Measurements from ENCODE around the gene ADGRG1.

ADGRG1 gene

DNA sequence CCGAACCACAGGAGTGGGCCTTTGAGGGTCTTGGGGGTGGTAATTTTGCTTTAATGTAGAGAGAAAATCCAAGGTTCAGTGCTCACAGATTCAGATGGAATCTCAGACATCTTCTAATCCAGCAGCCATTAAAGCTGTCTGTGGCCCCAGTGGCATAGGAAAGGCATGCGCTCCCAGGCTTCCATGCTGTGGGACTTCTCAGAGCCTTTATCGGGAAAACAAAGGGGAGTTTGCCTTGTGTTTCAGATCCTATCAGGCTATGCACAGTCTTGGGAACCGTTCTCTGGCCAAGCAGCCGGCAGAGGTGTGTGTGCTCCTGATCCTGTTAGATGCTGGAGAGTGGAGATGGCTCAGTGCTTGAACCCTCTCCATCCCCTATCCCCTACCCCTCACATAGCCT lies 7.8 kb downstream of the ADGRG1 start:
- DNase-seq: no peak

DNA sequence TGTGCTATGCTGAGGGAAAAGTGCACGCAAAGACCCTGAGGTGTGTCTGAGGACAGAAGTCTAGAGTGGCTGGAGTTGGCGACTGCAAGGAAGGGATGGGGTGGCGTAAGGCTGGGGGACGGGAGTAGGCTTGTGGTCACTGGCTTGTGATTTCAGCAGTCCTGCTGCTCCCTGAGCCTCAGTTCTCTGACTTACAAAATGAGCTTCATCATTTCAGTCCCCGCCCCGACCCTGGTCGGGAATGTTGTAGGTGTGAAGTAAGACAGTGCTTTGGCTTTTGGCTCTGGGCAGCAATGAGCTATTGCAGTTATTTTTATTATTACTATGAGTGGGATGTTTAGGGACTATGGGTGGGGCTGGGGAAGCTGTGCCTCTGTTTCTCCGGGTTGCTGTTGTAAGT lies 8.6 kb downstream of the ADGRG1 start:
- DNase-seq: no peak

DNA sequence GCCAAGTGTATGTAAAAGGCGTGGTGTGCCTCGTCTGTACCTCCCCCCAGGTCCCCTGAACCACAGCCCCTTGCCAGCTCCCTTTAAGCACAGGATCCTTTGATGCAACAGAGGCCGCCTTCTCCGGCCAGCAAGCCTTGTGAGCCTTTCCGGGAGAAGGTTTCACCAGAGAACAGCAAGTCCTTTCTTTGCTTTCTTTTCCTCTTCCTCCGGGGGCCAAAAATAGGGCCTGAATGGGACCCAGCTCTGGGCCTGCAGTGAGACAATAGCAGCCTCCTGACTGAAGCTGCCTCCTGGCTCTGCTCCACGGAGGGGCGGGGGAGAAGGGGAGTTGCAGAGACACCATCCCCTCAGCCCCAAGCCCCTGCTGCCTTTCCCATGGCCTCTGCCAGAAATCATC lies 9.0 kb downstream of the ADGRG1 start:
- DNase-seq: no peak

DNA sequence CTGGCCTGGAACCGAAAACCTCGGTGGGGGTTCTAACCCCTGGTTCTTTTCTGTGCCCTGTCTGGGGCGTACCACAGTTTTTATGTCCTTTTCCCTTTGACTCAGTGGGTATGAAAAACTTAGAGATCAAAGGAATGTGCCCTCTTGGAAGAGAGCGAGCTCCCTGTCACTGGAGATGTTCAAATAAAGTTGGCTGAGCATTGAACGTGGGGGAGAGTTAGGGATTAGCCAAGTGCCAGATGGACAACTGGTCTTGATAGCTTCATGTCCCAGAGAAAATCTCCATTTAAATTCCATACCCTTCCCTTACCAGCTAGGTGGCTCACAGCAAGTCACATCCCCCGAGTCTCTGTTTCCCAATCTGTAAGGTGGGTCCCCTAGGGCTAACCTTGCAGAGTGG lies 9.5 kb downstream of the ADGRG1 start:
- DNase-seq: no peak

DNA sequence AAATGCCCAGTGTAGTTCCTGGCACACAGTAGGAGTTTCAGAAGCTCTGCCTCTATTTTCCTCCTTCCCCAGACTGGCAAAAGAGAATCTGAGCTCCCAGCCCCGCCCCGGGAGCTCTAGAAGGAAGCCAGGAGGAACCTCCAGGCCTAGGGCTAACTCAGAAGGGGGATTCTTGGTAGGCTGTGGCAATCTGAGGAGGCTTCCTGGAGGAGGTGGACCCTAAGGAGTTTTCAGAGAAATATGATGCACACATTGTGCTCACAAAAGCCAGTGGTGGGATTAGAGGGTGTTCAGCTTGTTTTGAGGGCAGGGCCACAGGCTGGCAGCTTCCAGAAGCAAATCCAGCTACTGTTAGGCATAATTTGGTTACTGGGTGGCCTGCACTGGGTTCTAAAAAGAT lies 10.0 kb downstream of the ADGRG1 start:
- DNase-seq: no peak

DNA sequence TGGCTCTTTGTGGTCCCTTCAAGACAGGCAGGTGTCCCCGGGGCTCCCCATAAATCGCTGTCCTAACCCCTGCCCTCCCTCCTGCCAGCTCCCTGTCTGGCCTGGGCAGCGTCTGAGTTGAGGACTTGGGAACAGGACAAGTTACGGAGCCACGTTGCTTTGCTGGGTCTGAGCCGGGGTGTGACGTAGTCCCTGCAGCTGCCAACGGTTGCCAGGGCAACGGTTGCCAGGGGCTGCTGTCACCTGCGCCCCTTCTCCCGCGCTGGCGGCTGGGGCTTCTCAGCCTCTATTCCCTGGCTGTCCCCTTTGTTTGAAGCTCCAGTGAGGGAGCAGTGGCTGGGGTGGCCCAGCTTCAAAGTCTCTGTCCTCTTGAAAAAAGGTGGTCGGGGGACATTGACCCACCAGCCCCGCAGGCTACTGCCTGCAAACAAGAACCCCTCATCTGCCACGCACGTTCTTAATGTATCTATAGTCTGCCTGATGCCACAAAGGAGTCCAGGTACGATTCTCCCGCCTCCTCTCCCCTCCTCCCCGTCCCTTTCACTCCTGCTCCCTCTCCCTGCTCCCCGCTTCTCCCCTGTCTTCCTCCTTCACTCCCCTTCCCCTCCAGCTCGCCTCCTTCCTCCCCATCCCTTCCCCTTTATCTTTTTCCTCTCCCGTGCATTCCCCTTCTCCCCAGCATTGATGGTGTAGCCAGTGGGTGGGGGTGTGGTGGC lies 10.9 kb downstream of the ADGRG1 start:
- DNase-seq: peak; percentile 39

DNA sequence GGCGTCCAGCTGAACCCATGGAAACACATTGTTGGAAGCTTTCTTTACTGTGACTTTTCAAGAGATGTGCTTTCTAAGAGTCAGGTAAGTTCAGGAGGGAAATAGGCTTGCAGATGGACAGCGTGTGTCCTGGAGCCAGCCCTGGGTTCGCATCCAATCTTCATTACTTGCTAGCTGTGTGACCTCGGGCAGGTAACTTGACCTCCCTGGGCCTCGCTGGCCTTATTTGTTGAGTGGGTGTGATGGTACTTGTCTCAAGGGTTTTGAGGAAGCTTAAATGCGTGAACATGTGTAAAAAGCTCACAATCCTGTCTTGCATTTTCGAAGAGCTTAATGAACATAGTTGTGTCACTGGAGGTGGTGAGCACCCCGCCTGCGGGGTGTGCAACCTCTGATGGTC lies 11.8 kb downstream of the ADGRG1 start:
- DNase-seq: no peak

DNA sequence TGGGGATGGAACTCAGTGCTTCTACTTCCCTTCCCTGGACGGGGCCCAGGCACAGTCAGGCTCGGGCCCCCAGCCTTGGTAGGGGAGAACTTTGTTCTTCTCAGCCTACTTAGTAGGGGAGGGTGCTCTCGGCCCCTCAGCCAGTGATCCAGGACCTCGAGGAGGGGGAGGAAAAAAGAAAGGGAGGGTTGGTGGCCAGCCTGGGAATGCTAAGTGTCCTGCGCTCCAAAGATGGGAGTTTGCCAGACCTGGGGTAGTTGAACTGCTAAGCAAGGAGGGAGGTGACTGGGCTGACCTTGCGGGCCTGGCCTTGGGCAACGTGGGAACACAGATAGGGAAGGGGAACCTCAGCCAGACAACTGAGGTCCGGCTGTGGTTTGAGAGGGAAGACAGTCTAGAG lies 12.2 kb downstream of the ADGRG1 start:
- no peak for DNase-seq

DNA sequence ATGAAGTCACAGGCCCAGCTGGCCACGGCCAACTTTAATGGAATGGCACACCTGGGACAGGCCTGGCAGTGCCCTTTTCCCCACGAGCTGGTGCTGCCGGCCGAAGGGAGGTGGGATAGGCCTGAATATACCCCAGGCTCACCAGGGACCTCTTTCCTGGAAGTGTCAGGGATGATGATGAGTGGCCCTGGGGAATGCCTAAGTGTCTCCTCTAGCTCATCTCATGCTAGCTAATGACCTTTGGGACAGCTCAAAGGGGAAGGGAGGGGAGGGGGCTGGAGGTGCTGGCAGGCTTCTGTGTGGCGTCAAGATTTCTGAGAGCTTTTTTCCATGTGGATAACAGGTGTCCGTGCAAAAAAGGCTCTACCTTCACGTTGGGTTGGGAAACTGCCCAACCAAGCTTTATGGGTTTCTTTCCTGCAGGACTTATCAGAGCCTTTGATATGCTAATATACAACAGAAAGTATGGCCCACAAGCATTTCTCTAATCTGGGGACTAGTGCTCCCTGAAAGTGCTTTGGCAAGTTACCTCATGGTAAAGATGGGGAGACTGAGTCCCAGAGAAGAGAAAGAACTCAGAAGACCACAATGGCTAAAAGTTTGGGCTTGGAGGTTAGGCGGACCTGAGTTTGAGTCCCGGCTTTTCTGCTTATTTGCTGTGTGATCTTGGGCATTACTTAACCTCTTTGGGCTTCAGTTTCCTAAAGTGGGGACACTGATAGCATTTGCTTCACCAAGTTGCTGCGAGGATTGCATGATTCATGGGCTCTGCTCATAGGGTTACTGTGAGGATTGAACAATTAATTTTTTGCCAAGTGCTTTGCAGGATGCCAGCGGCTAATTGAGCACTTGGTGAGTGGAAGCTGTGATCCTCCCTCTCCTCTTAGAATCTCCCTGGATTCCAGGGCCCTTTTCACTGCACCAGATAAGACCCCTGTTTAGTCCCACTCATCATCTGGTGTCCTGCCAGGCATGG lies 14.0 kb downstream of the ADGRG1 start:
- DNase-seq: no peak

DNA sequence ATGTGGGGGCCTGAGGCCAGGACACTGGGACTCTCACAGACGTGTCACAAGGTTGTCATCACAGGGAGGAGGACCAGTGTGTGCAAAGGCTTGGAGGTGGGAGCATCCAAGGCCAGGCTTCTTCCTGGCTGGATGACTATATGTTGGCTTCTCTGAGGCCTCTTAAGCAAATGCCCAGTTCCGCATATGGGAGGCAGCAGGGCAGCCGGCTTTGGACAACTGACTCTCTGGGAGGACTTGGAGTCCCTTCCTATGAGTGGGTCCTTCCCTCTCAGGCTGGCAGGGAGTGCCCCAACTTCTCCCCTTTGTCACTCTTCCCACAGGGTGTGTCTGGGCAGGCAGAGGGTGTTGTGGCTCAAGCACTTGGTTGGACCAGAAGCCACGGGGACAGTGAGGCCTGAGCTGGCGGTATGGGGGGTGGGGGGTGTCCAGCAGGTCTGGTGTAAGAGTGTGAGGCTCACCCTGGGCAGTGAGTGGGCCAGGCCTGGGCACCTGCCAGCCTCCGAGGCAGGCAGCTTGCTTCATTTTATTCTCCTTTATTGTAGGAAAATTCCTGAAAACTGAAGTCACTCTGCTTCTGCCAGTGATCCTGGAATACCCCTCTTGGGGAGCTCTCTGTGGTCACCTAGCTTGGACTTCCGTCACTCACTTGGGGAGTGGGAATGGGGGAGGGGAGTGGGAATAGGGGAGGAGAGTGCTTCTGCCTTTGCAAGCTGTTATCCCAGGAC lies 14.9 kb downstream of the ADGRG1 start:
- DNase-seq: no peak

DNA sequence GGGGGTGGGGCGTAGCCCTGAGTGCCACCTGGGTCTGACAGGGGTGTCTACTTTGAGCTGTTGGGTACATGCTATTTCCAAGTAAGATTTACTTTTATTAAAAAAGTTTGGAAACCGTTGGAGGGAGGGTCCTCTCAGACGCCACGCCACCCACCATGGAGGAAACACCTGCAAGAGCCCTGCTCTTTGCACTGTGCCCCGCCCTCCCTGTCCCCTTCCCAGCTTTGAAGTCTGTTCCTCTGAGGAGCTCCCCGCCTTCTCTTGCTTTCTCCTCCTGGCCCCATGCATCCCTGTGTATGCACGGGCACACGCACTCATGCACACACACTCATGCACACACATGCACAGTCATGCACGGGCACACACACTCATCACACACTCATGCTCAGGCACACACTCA lies 15.5 kb downstream of the ADGRG1 start:
- DNase-seq: no peak

DNA sequence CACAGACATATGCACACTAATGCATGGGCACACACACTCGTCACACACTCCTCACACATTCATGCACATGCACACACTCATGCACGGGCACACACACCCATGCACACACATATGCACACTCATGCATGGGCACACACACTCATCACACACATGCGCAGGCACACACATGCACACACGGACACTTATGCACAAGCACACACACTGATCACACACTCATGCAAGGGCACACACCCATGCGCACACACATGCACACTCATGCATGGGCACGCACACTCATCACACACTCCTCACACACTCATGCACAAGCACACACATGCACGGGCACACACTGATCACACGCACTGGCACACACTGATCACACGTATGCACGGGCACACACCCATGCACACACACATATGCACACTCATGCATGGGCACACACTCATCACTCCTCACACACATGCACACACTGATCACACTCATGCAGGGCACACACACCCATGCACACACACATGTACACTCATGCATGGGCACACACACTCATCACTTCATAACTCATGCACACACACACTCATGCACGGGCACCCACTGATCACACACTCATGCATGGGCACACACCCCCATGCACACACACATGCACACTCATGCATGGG lies 16.1 kb downstream of the ADGRG1 start:
- no peak for DNase-seq

DNA sequence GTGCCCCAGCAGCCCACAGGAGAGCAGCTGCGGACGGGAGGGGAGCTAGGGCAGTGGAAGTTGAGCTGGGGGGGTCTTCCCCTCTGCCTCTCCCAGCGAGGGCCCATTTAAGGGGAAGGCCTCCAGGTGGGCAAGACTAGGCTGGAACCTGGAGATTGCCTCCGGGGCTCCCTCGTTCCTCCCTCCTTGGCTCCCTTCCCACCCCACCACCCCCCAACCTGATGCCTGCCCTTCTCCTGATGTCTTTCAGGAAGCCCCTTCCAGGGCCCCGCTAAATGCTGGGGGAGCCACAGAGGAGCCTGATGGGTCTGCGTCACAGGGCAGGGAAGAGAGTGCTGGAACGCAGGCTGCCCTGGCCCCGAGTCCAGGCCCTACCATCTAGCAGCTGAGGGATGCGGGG lies 16.7 kb downstream of the ADGRG1 start:
- DNase-seq: no peak

DNA sequence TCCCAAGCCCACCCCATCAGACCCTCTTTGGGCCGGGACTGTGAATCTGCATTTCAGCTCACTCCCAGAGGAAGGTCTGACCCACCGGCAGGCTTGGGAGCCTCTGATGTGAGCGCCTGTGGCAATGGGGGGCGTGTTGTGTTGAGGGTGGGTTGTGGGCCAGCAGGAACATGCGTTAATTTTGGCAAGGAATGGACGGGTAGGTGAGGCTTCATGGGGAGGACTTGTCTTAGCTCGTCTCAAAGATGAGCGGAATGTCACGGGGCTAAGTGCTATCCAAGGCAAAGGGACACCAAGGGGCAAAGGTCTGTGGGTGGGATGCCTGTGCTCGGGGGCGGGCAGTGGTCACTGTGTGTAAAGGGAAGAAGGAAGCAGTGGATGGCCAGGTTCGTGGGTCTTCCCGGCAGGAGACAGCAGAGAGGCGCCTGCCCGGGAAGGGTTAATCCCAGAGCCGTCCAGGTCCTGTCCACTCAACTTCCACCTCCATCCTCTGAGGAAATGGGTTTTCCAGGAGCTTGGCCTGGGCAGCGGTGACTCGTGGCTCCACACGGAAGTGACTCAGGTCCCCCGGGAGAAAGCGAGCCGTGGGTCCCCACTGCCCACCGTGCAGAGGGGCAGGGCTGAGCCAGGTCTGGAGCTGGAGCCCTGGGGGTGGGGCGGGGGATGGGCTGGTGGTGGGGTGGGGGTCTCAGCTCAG lies 17.4 kb downstream of the ADGRG1 start:
- DNase-seq: no peak

DNA sequence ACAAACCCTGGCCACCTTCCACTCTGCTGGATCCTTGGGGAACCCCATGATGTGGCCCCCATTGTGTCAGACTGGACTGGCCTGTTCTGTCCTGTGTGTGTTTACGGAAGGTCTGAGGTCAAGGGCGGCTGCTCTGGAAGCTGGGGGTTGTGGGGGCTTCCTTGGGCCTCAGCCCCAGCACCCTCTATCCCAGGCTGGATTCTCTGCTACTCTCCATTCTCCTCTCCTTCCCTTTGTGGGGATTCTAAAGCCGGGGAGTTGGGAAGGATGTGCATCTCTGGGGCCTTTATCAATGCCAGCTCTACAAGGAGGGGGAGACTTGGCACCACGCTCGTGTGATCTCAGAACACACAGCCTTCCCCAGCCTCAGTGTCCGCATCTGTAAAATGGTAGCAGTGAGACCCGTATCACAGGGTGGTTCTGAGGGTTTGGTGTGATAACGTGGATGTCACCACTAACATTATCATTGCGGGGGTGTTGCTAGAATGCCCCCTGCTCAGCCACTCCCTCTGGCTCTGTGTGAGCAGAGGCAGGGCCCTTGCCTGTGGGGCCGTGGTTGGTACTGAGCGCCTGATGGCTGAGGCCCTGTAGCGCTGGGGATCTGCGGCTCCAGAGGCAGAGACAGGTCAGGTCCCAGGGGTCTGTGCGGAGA lies 18.1 kb downstream of the ADGRG1 start:
- DNase-seq: peak; percentile 38

DNA sequence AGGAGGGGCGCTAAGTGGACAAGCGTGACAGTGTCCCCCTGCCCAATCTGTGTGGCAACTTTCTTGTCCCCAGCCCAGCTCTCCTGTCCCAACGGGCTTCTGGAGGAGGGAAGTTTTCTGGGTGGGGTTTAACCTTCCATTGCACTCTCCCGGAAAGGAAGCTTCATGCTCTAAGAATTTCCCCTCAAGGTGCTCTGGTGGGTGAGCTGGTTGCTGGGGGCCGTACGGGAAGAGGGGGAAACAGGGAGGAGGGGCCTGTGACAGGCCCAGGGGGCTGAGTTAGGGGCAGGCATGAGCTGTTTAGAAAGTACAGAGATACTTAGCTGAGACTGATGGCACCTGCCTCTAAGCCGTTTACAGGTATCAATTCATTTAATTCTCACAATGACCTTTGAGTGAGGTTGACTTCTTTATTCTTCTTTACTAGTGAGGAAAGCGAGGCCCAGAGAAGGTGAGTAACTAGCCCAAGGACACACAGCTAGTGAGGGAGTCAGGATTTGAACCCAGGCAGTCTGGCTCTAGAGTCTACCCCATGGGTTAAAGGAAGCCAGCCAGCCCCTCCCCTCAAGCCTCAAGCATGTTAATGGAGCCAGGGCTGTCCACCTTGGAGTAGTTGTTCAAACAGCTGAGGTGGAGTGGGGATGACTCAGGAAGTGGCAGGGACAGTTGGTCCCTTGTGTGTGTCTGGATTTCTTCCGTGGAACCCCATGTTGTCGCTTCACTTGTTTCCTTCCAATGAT lies 18.9 kb downstream of the ADGRG1 start:
- peak; percentile 70 for DNase-seq

DNA sequence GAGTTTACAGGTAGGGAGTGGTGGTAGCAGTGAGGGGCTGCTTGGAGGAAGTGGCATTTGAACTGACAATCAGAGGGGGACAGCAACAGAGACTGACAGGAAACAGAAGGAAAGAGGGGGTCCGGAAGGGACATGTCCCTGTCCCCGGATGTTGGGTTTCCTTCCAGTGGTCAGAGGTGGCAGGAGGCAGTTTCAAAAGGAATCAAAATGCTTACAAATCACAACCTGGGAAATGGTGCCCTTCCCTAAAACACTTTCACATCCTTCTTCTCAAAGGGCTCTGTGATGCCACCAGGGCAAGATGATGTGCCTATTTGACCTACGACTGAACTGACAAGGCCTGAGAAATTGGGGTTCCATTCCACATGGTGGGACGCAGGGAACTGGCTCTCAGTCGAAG lies 19.7 kb downstream of the ADGRG1 start:
- DNase-seq: peak; percentile 37

DNA sequence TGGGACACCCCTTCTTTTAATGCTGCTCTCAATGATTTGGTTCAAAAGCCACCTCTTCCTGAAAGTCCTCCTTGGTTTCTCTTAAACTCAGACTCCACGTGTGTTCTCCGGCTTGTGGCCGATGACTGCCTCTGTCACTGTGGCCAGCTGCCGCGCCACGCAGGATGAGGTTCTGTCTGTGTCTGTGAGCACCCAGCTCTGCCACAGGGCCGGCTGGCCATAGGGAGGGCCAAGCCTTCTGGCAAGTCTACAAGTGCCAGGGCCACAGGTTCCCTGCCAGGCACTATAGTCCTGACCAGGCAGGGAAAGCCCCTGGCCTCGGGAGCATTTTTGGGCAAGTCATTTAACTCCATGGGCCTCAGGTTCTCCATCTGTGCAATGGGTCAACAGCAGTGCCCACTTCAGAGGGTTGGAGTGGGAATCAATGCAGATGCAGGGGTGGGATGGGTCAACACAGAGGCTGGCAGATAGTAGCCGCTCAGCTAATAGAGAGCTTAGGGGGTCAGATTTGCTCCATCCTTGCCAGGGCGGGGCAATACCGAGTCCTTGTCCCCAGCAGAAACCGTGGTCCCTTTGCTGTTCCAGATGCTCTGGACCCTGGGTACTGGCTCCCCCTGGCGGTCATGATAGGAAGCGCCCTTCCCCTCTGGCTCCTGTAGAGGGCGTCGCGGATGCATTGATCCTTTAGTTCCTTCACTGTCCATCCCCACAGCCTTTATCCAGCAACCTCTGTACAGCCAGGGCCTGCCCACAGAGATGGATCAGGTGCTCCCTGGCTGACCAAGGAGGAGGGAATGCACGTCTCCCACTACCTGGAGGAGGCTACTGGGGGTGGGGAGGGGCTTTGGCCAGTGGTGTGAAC lies 20.4 kb downstream of the ADGRG1 start:
- DNase-seq: peak; percentile 91

DNA sequence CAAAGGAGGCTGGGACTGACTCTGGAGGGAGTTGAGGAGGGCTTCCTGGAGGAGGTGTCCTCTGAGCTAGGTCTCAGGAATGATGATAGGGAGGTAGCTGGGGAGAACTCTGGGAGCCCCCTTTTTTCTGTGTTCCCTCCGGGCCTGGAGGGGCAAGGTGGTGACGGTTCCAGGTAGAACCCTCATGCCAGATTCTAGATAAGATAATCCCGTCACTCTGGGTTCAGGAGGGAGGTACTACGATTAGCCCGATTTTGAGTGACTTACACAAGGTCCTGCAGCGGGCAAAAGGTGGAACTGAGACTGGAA lies 21.0 kb downstream of the ADGRG1 start:
- DNase-seq: no peak

DNA sequence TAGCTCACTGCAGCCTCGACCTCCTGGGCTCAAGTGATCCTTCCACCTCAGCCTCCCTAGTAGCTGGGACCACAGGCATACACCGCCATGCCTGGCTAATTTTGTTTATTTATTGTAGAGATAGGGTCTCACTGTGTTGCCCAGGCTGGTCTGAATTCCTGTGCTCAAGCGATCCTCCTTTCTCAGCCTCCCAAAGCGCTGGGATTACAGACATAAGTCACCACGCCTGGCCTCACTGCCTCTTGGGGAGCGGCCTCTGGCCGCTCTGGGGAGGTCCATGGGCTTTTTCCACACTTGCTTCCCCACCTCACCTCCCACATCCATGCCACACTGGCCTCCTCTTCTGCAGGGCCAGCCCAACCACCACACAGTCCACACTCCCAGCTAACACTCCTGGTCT lies 21.4 kb downstream of the ADGRG1 start:
- DNase-seq: no peak

All from DMS53 (cell line).